ENCODE data around the gene PKMYT1.

PKMYT1 gene

DNA sequence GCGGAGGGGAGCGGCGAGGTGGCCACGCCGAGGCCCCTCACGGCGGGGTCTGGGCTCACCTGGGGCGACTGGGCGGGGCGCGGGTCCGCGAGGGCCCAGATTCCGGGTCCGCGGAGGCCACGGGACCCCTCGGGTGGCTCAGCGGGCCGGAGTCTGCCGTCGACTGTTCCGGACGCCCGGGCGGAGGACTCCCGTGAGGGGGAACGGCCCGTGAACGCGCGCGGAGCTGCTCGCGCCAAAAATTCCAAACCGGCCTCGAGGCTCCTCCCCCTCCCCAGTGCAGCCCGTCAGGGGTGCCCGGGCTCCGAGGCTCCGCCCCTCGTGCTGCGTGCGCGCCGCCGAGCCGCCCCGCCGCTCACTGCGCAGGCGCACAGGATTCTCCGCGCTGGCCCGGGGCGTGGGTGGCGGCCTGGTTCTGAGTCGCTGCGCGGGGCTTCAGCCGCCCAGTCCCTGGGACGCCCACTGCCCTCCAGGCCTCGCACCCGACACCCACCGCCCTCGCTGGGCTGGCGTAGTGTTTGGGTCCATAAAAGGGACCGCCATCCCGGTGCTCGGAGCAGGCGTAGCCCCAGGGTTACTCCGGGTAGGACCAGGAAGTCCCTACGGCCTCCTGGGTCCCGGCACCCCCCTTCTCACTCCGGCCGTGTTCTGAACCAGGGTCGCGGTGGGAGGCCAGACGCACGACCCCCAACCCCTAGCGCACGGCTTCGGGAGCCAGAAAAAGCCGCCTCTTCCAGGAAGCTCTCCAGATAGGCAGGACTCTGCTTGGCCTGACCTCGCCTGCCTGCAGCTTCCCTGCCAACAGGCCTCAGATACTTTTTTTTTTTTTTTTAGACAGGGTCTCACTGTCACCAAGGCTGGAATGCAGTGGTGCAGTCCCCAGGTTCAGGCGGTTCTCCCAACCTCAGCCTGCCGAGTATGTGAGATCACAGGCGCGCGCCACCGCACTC is at the start of gene PKMYT1:
PKMYT1 (minus strand) TSS at position 220 of the 950 bp plus-strand sequence. CDS start 789 bp downstream, outside the sequence.
- DNase-seq (ENCODE audit: low spot score) = peak; percentile 100

DNA sequence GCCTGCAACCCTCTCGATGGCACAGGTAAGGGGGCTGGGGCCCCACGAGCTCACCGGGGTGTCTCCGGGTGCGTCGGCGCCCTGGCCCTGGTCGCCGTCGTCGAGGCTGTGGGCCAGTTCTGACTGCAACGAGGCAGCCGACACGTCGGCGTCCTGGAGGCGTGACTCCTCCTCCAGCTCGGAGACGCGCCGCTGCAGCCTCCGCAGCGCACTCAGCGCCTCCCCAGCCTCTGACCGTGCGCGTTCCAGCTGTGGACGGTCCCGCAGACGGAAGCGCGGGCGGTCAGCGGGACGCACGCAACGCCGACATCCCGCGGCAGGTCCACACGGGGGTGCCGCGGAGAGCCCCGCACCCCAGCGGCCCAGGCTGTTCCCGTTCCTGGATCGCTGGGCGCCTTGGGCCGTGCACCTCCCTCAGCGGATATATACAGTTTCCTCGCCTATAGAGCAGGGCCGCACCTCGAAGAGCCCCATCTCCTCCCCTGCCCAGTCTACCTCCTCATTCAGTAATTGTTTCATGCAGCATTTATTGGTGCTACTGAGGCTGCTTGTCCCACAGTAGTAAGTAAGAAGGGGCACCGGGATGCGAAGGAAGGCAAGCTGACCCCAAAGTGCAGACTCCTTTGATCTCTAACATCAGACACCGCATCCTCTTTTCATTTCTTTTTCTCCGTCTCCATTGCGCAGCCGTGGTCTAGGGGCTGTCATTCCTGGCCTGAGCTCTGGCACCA is 49.4 kb upstream of the PKMYT1 start:
- DNase-seq (ENCODE audit: low spot score) = peak; percentile 67

DNA sequence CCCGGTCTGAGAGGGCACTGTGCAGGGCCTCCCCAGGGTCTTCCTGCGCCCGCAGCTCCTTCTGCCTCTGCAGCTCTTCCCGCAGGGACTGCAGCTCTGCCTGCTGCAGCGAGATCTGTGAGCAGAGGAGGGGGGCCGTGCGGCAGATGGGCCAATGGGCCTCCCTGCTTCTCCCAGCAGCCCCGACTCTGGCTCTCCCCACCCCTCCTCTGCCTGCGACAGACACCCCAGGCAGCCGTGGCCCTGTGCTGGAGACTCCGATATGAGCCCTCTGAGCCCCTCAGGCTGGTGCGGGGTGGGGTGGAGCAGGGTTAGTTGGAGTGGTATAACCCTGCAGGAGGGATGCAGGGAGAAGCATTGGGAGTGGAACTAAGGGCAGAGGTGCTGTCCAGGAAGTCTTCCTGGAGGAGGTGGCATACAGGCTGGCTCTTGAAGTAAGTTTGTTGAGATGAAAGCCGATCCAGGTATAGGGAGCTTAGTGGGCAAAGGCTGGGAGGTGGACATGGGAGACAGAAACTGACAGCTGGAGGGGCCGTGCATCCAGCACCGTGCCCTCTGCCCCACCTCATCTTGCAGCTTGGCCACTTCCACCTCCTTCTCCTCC is 48.6 kb upstream of the PKMYT1 start:
- no peak for DNase-seq (ENCODE audit: low spot score)

DNA sequence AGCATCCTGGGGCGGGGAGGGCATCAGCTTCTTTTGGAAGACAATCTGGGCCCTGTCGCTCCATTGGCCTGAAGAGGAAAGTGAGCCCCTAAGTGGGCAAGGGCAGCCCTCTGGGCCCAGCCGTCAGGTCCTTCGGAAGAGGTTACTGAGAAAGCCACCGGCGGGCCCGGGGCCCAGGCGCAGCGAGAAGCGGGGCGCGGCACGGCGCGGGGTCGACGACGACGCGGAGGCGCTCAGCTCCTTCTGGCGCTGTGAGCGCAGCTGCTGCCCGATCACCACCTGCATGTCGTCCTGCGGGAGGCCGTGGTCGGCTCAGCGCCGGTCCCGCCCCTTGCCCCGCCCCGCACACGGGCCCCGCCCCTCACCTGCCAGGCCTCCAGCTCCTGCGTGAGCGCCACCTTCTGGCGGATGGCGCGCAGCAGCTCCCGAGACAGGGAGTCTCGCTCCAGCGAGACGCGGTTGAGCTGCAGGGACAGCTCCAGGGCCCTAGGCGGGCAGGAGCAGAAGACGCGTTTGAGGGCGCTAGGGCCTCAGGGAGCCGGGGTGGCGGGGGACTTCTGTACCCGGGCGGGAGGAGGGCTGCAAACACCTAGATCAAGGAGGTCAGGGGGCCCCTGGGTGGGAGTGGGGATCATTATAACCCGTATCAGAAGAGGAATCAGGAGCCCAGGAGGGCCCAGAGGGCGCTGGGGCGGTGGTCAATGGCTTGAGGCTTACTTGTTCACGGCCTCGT is 47.9 kb upstream of the PKMYT1 start:
- DNase-seq (ENCODE audit: low spot score) = peak; percentile 81

DNA sequence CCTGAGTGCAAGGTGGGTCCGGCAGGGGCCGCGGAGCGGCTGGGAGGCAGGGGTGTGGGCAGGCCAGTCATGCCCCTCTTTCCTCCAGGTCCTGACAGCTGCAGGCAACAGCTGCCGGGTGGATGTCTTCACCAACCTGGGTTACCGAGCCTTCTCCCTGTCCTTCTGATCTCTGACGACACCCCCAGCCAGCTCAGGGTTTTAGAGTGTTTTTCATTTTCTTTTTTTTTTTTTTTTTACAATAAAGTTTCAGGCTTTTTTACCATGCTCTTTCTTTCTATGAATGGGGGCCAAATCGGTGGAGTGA is 47.2 kb upstream of the PKMYT1 start:
- no peak for DNase-seq (ENCODE audit: low spot score)

DNA sequence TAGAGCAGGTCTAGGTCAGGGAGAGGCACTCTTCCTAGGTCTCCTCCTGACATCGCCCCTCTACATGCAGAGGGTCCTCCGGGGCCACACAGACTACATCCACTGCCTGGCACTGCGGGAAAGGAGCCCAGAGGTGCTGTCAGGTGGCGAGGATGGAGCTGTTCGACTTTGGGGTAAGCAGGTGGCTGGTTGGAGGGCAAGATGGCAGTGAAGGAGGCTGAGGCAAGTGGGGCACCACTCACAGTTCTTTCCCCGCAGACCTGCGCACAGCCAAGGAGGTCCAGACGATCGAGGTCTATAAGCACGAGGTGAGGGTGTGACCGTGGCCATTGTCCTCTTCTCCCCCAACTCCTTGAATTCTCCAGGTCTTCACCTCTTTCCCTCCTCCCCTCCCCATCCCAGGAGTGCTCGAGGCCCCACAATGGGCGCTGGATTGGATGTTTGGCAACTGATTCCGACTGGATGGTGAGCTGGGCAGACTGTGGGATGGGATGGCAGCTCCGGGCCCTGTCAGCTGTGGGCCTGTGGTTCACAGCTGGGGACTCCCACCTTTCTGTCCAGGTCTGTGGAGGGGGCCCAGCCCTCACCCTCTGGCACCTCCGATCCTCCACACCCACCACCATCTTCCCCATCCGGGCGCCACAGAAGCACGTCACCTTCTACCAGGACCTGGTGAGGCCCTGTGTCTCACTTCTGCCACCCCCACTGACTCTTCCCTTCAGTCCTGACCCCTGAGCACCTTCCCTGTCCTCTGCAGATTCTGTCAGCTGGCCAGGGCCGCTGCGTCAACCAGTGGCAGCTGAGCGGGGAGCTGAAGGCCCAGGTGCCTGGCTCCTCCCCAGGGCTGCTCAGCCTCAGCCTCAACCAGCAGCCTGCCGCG is 46.6 kb upstream of the PKMYT1 start:
- DNase-seq (ENCODE audit: low spot score) = no peak

DNA sequence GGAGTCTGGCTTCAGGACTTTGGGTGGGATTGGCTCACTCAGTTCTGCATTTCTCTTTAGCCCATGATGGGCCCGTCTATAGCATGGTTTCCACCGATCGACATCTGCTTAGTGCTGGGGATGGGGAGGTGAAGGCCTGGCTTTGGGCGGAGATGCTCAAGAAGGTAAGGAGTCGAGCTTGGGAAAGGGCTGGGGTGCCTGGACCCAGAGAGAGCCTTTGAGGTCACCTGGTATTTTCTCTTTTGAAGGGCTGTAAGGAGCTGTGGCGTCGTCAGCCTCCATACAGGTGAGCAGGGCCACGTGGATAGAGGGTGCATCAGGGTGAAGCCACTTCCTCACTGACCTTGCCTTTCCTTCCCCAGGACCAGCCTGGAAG is 45.7 kb upstream of the PKMYT1 start:
- DNase-seq (ENCODE audit: low spot score) = no peak

DNA sequence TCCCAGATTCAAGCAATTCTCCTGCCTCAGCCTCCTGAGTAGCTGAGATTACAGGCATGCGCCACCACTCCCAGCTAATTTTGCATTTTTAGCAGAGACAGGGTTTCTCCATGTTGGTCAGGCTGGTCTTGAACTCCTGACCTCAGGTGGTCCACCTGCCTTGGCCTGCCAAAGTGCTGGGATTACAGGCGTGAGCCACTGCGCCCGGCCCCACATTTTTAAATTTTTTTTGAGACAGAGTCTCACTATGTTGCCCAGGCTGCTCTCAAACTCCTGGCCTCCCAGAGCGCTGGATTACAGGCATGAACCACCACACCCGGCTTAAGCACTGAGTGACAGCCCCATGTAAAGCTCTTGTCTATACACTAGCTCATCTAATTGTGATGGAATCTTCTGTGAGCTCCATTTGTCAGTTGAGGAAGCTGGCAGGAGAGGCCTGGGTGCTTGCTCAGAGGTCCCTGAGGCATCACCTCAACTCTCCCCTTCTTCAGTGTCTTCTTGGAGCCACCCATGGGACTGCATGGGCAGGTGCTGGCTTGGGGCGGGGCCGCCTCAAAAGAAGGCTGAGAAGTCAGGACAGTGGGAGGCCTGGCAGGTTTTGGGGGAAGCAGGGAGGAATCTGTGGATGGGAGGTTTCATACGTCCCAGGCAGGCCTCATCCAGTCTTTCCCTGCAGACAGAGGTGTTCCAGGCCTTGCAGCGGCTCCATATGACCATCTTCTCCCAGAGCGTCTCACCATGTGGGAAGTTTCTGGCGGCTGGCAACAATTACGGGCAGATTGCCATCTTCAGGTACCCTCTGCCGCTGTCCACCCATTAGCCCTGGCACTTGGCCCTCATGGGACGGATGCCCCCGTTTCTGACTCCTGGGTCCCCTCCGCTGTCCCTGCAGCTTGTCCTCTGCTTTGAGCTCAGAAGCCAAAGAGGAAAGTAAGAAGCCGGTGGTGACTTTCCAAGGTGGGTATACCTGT is 45.1 kb upstream of the PKMYT1 start:
- no peak for DNase-seq (ENCODE audit: low spot score)

DNA sequence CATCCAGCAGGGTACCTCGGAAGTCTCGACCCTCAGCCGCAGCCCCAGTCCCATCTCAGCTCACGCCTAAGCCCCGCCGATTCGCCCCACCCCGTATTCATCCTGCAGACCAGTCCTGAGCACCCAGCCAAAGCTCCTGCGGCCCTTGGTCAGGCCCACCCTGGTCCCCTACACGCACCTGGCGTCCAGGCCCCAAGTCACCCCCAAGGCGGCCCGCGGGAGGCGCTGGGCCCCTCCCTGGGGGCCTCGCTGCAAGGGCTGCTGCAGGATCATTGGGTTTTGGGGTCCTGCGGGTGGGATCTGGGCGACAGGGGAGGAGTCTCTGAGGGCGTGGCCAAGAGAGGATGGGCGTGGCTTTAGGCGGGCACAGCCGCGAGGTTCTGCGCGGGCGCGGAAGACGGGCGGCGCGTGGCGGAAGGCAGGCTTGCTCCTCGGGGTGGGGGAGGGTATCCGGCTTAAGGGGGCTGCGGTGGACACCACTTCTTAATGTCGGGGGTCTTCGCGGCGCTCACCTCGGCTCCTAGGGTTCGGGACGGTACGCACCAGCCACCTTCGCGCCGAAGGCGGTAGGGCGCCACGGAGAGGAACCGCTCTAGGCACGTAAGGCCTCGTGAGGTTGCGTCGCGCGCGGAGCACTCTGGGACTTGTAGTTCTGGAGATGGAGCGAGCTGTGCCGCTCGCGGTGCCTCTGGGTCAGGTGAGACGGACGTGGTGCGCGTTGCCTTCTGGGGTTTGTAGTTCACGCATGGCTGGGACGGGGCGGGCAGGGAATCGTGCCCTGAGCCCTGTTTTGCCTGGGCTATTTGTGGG is 43.6 kb upstream of the PKMYT1 start, which contains the start of the genes HCFC1R1 and THOC6:
HCFC1R1 (minus strand) TSS at position 274 of the 810 bp plus-strand sequence; CDS start at position 273, 1 bp downstream.
THOC6 (plus strand) TSS at position 367 of the 810 bp plus-strand sequence; CDS start at position 659, 292 bp downstream.
- peak; percentile 92 for DNase-seq (ENCODE audit: low spot score)

DNA sequence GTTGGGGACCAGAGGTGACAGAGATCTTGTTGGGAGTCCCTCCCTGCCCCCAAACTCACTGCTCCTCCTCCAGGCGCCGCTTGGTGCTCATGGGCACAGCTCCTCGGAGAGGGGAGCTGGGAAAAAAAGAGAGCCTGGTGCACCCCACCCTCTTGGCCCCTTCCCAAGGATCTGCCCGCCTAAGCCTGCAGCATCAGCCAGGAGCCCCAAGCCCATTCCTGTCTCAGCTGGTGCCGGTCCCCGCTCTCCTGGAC is 43.1 kb upstream of the PKMYT1 start:
- DNase-seq (ENCODE audit: low spot score) = peak; percentile 78

DNA sequence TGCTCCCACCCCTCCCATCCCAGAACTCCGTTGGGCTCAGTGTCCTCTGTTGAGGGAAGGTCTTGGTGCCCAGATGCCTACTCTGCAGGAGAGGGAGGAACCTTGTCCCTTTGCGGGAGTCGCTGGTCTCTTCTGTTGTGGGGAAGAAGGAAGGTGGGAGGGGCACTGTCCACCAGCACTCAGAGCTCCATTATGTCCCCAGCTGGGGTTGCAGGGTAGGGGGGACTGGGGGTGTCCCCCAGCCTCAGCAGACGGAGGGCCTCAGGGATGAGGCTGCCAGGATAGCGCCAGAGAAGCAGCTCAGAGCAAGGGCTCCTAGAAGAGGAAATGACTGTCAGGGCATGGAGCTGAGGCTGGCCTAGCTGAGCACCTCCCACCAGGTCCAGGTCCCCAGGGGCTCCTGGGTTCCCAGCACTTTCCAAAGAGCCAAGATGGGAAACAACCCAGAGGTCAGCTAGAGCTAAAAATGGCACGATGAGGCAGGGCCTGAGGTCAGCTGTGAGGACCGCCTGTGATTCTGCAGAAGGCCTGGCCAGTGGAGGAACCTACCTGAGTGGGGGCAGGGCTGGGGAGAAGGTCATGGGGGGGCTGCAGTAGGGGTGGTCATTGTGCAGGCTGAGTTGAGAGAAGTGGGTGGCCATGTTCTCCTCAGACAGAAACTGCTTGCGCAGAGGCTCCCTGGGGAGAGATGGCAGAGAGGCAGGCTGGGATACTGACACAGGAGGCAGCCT is 42.6 kb upstream of the PKMYT1 start:
- DNase-seq (ENCODE audit: low spot score) = peak; percentile 52

DNA sequence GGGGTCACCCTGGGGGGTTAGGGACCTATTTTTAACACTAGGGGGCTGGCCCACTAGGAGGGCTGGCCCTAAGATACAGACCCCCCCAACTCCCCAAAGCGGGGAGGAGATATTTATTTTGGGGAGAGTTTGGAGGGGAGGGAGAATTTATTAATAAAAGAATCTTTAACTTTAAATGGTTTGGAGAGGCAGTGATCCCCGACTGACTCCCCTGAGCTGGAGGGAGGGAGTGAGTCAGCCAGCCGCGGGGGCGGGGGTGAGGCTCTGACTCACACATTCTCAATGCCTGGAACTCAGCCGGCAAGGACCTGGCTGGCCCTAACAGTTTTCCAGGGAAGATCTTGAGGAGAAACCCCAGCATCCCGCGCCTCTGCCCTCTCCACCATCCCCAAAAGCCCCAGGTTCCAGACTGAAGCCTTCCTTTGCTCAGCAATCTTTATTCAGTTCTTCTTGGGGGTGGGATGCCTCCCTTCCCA is 42.0 kb upstream of the PKMYT1 start:
- peak; percentile 94 for DNase-seq (ENCODE audit: low spot score)

DNA sequence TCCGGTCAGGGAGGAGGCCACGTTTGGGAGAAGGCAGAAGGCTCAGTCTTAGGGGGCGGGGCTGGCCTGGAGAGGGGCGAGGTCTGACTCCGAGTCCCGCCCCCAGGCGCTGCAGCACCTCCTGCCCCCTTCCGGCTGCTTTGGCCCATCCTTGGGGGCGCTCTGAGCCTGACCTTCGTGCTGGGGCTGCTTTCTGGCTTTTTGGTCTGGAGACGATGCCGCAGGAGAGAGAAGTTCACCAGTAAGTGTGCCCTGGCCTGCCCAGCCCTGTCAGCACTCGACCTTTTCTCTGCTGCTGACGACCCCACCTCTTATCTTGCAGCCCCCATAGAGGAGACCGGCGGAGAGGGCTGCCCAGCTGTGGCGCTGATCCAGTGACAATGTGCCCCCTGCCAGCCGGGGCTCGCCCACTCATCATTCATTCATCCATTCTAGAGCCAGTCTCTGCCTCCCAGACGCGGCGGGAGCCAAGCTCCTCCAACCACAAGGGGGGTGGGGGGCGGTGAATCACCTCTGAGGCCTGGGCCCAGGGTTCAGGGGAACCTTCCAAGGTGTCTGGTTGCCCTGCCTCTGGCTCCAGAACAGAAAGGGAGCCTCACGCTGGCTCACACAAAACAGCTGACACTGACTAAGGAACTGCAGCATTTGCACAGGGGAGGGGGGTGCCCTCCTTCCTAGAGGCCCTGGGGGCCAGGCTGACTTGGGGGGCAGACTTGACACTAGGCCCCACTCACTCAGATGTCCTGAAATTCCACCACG is 41.4 kb upstream of the PKMYT1 start:
- DNase-seq (ENCODE audit: low spot score) = peak; percentile 91

DNA sequence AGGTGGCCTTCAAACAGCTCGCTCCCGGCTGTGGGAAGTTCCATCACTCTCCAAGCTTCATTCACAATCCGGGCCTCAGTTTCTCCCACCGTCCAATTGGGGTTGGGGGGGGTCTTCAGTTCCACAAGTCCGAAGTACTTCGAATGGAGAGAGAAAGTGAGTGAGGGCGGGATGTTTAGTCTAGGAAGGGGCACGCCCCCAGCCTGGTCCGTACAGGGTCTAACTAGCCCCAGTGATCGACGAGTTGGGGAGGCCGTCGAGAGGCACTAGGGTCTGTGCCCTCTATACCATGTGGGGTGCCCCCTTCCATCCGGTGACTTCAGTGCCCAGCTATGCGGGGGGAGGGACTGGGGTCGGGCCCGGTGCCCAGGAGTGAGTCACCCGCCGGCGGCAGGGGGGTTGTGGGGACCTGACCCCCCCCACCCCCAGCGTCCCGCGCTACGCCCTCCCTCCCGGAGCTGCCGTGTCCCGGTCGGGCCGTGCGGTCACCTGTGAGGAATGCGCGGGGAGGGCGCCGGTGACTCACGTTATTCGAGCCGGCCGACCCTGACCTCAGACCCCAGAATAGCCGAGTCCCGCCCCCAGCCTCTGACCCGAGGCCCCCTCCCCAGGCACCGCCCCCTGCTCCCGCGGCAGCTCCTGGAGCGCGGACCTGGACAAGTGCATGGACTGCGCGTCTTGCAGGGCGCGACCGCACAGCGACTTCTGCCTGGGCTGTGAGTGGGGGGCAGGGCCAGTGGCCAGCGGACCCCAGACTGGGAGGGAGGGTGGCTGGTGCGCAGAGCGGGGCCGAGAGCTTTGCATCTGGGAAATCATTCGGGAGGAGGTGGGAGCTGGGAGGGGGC is 40.6 kb upstream of the PKMYT1 start:
- peak; percentile 96 for DNase-seq (ENCODE audit: low spot score)

DNA sequence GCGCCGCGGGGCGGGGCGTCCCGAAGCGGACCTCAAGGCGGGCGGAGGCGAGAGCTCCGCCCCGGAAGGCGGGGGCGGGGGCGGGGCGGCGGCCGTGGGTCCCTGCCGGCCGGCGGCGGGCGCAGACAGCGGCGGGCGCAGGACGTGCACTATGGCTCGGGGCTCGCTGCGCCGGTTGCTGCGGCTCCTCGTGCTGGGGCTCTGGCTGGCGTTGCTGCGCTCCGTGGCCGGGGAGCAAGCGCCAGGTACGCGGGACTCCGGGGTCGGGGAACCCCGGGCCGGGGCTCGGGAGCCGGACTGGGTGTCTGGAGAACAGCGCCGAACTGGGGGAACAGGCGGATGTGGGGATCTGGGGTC is 40.0 kb upstream of the PKMYT1 start, which contains the start of gene TNFRSF12A:
TNFRSF12A (plus strand) TSS at position 122 of the 357 bp plus-strand sequence; CDS start at position 152, 30 bp downstream.
- DNase-seq (ENCODE audit: low spot score) = peak; percentile 96

DNA sequence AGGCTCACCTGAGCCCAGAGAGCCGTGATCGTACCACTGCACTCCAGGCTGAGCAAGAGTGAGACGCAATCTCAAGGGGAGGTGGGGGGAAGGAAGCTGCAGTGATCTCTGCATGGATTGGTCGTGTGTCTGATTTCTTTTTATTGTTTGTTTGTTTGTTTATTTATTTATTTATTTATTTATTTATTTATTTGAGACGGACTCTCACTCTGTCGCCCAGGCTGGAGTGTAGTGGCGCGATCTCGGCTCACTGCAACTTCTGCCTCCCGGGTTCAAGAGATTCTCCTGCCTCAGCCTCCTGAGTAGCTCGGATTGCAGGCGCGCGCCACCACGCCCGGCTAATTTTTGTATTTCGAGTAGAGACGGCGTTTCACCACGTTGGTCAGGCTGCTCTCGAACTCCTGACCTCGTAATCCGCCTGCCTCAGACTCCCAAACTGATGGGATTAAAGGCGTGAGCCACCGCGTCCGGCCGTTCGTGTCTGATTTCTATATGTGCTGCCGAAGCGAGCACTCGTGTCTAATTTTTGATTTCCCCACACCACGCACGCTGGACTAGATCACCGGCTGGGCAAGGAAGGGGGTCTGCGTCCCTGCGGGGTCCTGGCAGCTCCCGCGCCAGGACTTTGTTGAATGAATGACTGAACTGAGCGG is 39.5 kb upstream of the PKMYT1 start:
- DNase-seq (ENCODE audit: low spot score) = no peak
